Epithelial cell of esophagus (primary cell): ENCODE measurements around the gene NKX2-2.

ENCODE experiments used
- DNase-seq: peaks from one replicate; pipeline ENCODE4 v3.0.0; 2010; ENCODE audit warnings: low read depth
- H3K4me3 ChIP-seq: 2 replicates; pipeline ENCODE4 v1.5.1; 2011; ENCODE audit warnings: mild to moderate bottlenecking, low read length, control low read depth
- TF ChIP-seq, protein P1 (sequence below): IDR thresholded peaks from 2 replicates; pipeline ENCODE4 v1.5.1; 2011; ENCODE audit warnings: low read depth, mild to moderate bottlenecking, low read length, control low read depth, inconsistent platforms; ENCODE audit not compliant: insufficient read depth; ENCODE audit errors: missing control alignments

NKX2-2 gene

GRCh38 chr20:21554985-21555384 is 41.1 kb upstream of the NKX2-2 start:
- DNase-seq: no peak
- TF ChIP-seq, protein P1, sequence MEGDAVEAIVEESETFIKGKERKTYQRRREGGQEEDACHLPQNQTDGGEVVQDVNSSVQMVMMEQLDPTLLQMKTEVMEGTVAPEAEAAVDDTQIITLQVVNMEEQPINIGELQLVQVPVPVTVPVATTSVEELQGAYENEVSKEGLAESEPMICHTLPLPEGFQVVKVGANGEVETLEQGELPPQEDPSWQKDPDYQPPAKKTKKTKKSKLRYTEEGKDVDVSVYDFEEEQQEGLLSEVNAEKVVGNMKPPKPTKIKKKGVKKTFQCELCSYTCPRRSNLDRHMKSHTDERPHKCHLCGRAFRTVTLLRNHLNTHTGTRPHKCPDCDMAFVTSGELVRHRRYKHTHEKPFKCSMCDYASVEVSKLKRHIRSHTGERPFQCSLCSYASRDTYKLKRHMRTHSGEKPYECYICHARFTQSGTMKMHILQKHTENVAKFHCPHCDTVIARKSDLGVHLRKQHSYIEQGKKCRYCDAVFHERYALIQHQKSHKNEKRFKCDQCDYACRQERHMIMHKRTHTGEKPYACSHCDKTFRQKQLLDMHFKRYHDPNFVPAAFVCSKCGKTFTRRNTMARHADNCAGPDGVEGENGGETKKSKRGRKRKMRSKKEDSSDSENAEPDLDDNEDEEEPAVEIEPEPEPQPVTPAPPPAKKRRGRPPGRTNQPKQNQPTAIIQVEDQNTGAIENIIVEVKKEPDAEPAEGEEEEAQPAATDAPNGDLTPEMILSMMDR: no peak
- no peak overlapping the region for H3K4me3 ChIP-seq

DNA sequence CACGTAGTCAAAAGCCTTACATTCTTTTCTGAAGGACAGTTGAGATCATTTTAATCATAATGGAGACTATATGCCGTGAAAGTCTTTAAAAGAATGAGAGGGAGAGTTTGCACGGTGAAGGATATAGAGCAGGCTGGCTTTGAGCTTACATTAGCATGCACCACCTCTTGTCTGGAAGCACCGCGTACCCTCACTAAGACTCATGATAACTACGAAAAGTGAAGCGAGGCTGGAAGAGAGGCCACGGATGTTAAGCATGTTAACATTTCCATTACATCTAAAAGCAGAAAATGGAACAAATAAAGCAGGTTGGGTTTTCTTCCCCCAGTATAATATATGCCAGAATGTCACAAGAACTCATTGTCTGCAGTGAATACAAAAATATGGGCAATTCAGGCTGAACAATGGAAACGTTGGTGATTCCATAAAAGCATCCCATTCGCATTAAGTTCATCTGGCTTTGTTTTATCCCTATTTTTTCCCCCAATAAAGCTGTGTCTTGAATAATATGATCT is 40.6 kb upstream of the NKX2-2 start:
- H3K4me3 ChIP-seq: no peak overlapping the region

DNA sequence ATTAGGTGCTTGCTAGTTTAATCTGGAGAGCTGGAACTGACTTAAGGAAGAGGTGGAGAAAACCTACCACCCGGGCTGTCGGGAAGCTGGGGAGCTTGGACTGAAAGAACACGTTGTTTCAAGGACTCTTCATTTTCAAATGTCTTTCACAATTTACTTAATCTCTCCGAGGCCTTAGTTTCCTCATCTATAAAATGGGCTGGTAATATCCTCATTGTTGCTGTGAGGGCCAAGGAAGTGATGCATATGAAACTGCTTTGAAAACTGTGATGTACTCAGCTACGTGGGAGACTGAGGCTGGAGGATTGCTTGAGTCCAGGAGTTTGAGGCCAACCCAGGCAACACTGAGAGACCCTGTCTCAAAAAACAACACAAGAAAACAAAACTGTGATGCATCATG is 36.7 kb upstream of the NKX2-2 start:
- TF ChIP-seq, protein P1: no peak
- DNase-seq: no peak

More for the DNA sequence above, 40.6 kb upstream of the NKX2-2 start:
- no peak for DNase-seq
- TF ChIP-seq, protein P1: no peak

DNA sequence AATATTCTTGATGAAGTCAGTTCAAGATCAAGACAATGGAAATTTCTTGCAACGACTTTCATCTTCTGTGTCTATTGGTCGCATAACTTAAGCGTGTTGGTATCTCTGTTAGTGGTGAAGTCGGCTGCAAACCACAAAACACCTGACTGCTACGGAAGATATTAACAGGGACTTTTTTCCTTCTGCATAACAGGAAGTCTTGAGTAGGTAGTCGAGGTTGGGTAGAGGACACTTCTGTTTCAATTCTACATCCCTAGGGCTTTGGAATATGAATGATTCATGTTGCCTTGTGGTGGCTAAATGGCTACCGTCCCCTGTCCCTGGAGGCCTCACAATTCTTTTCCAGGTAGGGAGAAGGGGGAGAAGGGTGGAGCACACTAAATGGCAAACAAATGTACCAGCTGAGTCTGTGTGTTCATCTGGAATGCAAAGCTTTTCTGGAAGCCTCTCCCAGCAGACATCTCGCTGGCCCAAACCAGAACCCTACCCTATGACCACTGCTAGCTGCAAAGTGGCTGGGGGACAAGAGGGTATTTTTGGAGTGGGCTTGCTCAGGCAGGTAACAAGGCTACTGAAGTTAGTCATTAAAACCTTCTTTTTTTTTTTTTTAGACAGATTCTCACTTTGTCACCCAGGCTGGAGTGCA is 34.6 kb upstream of the NKX2-2 start:
- no peak for DNase-seq
- H3K4me3 ChIP-seq: no peak overlapping the region
- TF ChIP-seq, protein P1: no peak

More for the DNA sequence above, 36.7 kb upstream of the NKX2-2 start:
- H3K4me3 ChIP-seq: no peak overlapping the region

- TF ChIP-seq, protein P1: no peak
- H3K4me3 ChIP-seq: no peak overlapping the region
- no peak for DNase-seq
Measured at GRCh38 chr20:21546355-21546754, 32.5 kb upstream of the NKX2-2 start.

GRCh38 chr20:21539512-21539911 is 25.6 kb upstream of the NKX2-2 start:
- no peak for DNase-seq
- TF ChIP-seq, protein P1: no peak
- no peak overlapping the region for H3K4me3 ChIP-seq

DNA sequence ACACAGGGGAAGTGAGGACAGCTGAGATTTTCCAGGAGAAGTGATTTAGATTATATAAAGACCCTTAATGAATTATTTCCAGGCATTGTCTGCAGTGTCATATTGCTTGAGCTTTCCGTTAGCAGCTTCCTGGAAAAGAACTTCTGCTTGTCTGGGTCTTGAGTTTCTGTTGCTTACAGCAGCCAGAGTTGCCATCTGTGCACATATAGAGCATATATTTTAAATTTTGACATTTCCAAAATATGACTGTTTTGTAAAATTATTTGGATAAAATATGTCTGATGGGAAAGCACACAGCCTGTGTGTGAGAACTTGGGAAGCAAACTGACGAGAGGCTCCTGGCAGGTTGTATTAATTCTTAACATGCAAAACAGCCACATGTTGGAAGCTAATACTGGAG is 21.0 kb upstream of the NKX2-2 start:
- TF ChIP-seq, protein P1: no peak
- no peak for DNase-seq
- no peak overlapping the region for H3K4me3 ChIP-seq
